GM20000 (cell line): Measurements from ENCODE around the gene CD47.

Experiments
- DNase-seq: peaks from one replicate; pipeline ENCODE4 v3.0.0; 2012; ENCODE audit warnings: low spot score
- CTCF ChIP-seq: IDR thresholded peaks from 2 replicates; pipeline ENCODE4 v1.5.1; 2012; ENCODE audit warnings: mild to moderate bottlenecking, control low read depth; ENCODE audit errors: extremely low read depth, missing control alignments

CD47 gene

GRCh38 chr3:107994956-107995715 lies 95.7 kb downstream of the CD47 start:
- no peak for DNase-seq
- TF ChIP-seq CTCF, result no peak

- no peak for TF ChIP-seq CTCF
Measured at GRCh38 chr3:107994181-107994580, 96.7 kb downstream of the CD47 start.

DNA sequence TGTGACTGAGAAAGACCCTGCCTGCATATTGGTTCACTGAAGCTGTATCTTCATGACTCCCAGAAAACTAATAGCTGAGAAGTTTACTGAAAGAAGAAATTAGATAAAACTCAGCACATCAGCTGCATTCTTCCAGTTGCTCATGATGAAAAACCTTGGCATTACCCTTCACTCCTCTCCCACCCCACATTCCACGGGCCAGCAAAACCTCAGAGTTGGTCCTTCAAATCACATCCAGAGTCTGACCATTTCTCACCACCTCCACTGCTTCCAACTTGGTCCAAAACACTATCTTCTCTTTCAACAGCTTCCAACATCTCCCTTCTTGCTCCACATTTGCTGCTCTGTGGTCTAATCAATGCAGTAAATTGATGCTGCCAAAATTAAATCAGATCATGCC lies 97.1 kb downstream of the CD47 start:
- no peak for DNase-seq

More at GRCh38 chr3:107994181-107994580, 96.7 kb downstream of the CD47 start:
- no peak for DNase-seq

More for the DNA sequence above, 97.1 kb downstream of the CD47 start:
- no peak for TF ChIP-seq CTCF
